Measurements from ENCODE around the gene TCF23.

- no peak for TF ChIP-seq CTCF (IDR thresholded peaks at IDR 0.05)
- no peak for TF ChIP-seq POLR2A (IDR thresholded peaks at IDR 0.05)
Measured at GRCh38 chr2:27134781-27135477, 13.9 kb upstream of the TCF23 start.
